ENCODE measurements around the gene ASS1.

The ASS1 gene

DNA sequence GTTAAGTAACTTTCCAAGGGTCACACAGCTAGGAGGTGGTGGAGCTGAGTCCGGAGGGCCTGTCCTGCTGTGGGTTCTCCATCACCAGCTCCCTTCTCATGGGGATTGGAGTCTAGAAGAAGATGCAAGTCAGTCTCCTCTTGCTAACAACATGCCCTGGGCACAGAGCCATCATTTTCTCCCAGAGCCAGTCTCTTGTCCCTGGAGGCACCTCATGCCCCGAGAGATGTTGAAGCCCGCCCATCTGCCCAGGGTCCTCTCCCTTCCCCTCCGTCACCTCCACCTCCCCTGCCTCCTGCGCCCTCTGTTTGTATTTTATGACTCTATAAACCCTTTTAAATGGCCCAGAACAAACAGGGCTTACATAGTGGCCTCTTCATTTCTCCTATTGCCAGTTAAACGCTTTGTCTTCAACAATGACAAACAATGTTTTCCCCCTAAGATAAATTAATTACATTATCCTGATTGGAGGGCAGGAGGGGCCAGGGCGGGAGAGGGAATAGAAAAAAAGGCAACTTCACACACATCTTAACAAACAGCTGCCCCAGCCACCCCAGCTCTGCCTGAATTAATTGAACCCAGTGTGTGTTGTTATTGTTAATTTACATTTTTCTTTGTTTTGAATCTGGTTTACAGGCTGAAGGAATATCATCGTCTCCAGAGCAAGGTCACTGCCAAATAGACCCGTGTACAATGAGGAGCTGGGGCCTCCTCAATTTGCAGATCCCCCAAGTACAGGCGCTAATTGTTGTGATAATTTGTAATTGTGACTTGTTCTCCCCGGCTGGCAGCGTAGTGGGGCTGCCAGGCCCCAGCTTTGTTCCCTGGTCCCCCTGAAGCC, 55.8 kb downstream of the ASS1 start:
- peak; percentile 77 for DNase-seq

DNA sequence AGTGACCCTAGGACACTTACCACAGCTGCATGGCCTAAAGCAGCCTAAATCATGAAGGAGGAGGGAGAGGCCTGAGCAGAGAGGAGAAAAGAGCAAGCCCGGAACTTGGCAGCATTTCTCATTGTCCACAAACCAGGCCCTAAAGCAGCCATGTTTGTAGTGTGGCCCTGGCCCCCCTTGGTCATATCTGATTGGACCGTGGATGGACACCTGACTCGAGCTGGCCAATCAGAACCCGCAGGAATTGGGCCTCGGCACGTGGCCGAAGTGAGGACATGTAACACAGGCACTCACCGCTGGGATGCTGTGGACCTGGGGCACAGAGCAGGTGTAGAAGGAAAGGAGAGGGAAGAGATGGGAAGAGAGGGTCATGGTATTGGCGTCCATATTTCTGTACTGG, 56.9 kb downstream of the ASS1 start:
- no peak for DNase-seq

DNA sequence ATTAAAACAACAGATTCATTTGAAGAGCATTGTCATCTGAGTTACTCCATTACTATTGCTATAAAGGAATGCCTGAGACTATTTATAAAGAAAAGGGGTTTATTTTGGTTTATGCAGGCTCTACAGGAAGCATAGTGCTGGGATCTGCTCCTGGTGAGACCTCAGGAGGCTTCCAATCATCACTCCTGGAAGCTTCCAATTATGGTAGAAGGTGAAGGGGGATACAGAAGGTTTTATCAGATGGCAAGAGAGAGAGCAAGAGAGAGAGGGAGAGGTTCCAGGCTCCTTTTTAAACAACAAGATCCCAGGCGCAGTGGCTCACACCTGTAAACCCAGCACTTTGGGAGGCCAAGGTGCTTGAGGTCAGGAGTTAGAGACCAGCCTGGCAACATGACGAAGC, 63.5 kb downstream of the ASS1 start:
- no peak for DNase-seq

DNA sequence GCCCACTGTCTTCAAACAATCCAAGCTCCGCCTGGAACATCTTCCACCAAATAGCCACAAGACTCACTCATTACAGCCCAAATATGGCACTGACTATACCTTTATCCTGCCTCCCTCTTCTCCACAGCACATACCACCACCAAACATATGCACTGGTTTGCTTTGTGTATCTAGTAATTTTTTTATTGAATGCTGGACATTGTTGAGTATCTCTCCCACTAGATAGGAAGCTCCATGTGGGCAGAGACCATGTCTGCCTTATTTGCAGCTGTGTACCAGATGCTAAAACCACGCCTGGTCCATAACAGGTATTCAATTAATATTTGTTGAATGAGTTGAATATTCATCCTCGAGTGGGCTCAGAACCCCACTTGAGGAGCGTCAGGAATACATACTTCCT, 67.4 kb downstream of the ASS1 start:
- no peak for DNase-seq

GRCh38 chr9:130513078-130513477, 68.3 kb downstream of the ASS1 start:
- no peak for DNase-seq

GRCh38 chr9:130518233-130518632, 73.5 kb downstream of the ASS1 start:
- DNase-seq, result no peak

GRCh38 chr9:130518943-130519799, 74.4 kb downstream of the ASS1 start:
- DNase-seq, result no peak

GRCh38 chr9:130519927-130520326, 75.2 kb downstream of the ASS1 start:
- no peak for DNase-seq

- DNase-seq, result no peak
Observed at GRCh38 chr9:130521715-130522114, 77.0 kb downstream of the ASS1 start.

DNA sequence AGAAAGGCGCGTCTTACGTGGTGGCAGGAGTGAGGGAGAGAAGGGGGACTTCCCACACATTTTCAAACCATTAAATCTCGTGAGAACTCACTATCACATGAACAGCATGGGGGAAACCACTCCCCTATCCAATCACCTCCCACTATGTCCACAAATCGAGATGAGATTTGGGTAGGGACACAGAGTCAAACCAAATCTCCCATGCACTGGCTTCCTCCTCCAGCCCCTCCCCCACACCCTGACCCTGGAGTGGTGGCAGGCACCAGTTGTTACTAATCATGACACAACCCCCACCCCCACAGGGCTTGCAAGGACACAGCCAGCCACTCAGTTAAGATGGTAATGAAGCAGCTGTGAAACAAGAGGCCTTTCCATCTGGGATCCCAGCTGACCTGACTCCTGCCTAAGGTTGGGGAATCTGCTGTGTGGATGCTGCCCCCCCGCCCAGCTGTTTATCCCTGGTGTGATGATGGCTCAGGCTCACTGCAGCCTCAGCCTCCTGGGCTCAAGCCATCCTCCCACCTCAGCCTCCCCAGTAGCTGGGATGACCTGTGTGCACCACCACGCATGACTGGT, 77.6 kb downstream of the ASS1 start:
- no peak for DNase-seq

GRCh38 chr9:130523921-130524320, 79.2 kb downstream of the ASS1 start:
- no peak for DNase-seq

GRCh38 chr9:130526193-130526853, 81.6 kb downstream of the ASS1 start:
- DNase-seq, result no peak

- no peak for DNase-seq
Observed at GRCh38 chr9:130526854-130527650, 82.3 kb downstream of the ASS1 start.

DNA sequence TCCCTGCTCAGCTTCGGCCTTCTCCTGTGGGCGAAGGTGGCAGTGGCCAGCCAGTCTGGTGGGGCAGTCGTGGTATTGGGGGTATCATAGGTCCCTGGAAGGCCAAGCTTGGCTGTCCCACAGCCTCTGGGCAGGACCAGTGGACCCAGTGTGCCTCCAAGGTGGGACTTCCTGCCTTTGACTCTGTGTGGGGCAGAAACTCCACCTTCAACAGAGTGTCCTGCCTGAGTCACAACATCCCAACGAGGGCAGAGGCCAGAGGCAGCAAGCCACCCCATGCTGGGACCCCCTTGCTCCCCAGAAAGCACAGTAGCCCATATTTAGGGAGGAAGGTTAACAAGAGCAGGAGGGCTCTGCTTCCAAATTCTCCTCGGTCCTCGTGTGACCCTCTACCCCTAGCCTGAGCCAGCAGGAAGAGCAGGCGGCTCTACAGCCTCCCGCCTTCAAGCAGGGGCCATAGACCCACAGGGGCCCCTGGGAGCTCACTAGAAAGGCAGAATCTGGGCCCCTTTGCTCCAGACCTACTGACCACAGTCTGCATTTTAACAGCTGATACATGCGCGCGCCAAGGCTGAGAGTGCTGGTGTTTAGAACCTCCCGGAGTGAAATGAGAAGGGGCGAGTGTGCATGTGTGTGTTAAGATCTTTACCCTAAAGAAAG, 83.0 kb downstream of the ASS1 start:
- no peak for DNase-seq

- no peak for DNase-seq
Observed at GRCh38 chr9:130528674-130529073, 83.9 kb downstream of the ASS1 start.

DNA sequence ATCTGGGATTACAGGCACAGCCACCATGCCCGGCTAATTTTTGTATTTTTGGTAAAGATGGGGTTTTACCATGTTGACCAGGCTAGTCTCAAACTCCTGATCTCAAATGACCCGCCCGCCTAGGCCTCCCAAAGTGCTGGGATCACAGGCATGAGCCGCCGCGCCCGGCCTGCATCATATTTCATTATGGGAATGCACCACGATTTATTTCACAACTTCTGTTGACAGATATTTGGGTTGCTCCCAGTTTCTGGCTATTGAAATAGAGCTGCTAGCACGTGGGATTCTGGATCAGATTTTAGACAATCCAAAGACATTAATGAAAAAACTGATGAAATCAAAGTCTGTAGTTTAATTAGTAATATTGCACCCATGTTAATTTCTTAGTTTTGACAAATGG, 86.2 kb downstream of the ASS1 start:
- no peak for DNase-seq

- DNase-seq, result no peak
Observed at GRCh38 chr9:130531670-130532069, 86.9 kb downstream of the ASS1 start.

GRCh38 chr9:130532426-130533080, 87.8 kb downstream of the ASS1 start:
- DNase-seq, result no peak

DNA sequence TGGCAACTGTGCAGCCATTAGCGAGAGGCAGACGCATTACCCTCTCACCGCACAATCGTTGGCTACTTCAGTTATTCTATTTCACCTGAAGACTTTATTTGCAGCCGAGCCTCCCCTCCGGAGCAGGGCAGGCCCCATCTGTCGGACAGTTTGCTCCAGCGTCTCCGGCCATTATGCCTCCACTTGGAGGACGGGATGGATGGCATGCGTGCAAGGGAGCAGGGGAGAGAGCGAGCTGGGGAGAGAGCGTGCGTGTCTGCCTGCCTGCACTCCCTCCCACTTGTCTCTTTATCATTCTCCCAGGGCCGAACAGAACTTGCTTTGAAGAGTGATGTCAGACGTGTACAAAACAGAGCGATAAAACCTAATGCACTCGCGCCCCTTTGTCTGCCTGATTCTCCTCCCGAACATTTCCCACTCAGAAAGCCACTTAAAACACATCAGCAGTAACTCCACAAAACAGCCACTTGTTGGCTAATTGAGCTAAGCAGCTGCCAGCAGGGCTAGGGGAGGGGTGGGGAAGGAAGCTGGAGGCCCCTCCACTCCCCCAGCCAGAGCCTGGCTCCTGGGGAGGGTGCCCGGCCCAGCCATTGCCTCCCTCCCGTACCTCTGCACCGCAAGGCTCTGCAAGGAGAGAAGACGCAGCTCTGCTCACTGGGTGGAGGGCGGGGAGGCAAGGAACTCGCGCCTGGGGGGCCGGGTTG, 91.2 kb downstream of the ASS1 start:
- peak; percentile 86 for DNase-seq

DNA sequence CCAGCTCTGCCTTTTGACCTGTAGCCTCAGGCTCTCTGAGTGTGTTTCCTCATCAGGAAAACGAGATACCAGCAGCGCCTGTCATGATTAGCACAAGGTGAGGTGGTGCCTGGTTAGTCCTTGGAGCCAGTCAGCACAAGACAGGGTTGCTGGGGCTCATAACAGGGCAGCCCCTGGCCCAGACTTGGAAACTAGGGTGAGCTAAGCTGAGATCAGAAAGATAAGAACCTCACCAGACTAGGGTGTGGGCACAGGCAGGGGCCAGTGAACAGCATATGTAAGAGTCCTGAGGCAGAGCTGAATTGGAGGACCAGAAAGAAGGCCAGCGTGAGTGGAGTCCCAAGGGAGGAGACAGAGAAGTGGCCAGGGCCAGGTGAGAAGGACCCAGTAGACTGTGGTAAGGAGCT, 91.9 kb downstream of the ASS1 start:
- no peak for DNase-seq
